Fibroblast of peridontal ligament (primary cell): ENCODE results near the gene RACGAP1.
A peak's percentile ranks its signal among the peaks of the same experiment; 100 is the strongest.

Experiments used
- DNase-seq: peaks from one replicate; pipeline ENCODE4 v3.0.0-alpha.2; 2010; ENCODE audit errors: extremely low read depth

Gene RACGAP1

DNA sequence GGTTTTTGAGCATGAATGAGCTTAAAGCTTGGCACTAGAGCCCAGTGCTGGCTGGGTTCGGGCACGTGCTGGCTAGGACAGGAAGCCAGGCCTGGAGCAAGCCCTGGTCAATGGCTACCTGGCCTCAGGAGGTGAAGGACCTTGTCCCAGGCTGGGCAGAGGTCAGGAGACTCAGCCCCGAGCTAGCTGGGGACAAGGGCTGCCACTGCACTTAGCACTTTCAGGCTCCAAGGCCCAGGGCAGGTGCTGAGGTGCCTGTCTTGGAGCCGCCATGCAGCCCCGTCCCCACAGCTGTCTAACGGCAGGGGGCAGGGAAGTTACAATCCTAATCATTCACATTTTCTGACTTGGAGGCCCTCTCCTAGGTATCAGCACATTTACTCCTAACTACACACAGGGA lies 56.8 kb downstream of the RACGAP1 start:
- DNase-seq, result no peak

DNA sequence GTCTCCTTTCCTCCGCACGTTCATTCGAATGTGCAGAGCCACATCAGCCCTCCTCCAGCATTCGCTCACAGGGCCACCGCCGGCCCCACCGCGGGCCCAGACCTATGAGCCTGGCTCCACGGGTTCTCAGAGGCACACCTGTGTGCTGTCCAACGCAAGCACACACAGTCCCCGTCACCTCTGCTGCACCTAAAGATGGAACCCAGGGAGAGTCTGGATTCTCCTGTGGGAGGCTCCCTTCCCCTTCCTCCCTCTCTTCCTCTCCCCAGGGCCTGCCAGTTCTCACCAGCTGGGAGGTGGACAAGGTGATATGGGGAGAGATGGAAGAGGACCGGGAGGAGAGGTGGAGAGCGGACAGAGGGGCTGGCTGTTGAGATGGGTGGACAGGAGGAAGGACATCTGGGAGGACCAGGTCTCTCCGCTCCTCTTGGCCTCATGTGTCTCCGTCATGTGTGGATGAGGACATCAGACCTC lies 57.5 kb downstream of the RACGAP1 start:
- no peak for DNase-seq

DNA sequence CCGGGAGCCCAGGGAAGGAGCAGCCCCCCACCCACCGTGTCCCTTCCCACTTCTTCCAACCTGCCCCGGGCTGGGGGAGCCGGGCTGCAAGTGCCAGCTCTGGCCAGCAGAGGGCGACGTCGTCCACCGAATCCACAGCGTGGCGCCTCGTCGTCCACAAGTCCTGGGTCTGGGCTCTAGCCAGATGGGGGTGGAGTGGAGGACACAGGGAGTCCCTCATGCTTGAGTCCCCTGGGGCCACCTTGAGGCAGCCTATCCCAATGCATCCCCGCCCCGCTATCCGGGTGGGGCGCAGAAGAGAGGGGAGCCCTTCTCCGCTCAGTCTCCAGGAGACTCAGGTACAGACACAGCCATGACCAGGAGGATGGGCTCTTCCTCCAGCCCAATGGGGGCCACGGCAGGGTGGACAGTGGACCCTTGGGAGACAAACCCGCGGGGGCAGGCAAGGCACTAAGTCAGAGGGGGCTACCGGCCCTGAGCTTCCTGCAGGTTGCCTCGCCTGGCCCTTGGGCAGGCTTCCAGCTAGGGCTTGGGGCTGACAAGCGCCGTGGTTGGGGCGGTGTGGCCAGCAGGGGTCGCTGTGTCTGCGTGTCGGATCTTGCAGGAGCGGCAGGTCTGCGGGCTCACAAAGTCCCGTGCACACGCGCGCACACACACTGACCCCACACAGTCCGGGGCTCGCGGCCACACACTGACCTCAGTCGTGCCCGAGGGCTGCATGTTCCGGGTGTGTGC lies 58.1 kb downstream of the RACGAP1 start:
- peak; percentile 81 for DNase-seq

DNA sequence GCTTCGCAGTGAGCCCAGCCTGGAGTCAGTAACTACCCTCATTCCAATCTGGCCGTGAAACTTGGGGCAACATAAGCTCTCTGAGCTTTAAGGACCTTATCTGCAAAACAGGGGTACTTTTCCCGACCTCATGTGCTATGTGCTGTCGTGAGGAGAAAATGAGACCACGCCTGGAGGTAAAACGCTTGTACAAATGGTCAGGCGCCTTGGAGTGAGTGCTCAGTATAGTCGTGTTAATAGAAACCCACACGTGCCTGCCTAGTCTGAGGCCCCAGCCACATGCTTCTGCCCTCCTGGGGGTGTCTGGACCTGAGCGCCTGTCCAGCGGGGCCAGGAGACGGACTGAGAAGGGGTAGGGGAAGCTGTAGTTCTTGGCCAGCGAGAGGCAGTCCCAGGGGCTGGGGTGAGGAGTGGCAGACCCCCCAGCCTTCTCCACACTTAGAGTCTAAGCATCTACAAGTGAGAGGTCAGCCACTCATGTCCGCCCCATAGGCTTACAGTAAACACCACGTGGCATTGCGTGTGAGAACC lies 58.7 kb downstream of the RACGAP1 start:
- DNase-seq, result no peak

DNA sequence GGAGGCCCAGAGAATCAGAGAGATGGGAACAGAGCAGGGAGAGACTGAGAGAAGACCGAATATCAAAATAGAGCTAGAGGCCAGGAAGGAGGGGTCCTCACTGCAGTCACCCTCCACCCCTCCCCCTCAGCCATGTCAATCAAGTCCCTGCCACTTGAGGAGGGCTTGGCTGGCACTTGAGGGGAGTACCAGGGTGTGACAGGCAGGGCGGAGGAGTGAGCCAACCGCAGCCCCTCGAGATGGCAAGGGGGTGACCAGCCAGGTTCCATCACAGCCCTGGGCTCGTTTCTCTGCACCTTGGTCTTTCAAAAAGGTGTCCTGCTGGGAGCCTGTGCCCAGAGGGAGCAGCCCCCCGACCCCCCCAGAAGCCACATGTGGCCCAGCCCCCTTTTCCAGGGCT lies 59.5 kb downstream of the RACGAP1 start:
- no peak for DNase-seq

DNA sequence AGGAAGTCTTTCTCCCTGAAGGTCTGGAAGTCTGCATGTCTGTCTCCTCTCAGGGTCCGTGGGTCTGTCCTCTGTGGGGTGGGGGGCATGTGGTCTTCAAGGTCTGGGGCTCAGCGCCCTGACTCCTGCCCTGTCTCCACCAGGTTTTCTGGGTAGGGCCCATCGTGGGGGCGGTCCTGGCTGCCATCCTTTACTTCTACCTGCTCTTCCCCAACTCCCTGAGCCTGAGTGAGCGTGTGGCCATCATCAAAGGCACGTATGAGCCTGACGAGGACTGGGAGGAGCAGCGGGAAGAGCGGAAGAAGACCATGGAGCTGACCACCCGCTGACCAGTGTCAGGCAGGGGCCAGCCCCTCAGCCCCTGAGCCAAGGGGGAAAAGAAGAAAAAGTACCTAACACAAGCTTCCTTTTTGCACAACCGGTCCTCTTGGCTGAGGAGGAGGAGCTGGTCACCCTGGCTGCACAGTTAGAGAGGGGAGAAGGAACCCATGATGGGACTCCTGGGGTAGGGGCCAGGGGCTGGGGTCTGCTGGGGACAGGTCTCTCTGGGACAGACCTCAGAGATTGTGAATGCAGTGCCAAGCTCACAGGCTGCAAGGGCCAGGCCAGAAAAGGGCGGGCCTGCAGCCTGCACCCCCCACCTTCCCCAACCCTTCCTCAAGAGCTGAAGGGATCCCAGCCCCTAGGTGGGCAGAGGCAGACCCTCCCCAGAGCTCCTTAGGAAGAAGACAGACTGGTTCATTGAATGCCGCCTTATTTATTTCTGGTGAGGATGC lies 60.3 kb downstream of the RACGAP1 start:
- DNase-seq, result no peak

DNA sequence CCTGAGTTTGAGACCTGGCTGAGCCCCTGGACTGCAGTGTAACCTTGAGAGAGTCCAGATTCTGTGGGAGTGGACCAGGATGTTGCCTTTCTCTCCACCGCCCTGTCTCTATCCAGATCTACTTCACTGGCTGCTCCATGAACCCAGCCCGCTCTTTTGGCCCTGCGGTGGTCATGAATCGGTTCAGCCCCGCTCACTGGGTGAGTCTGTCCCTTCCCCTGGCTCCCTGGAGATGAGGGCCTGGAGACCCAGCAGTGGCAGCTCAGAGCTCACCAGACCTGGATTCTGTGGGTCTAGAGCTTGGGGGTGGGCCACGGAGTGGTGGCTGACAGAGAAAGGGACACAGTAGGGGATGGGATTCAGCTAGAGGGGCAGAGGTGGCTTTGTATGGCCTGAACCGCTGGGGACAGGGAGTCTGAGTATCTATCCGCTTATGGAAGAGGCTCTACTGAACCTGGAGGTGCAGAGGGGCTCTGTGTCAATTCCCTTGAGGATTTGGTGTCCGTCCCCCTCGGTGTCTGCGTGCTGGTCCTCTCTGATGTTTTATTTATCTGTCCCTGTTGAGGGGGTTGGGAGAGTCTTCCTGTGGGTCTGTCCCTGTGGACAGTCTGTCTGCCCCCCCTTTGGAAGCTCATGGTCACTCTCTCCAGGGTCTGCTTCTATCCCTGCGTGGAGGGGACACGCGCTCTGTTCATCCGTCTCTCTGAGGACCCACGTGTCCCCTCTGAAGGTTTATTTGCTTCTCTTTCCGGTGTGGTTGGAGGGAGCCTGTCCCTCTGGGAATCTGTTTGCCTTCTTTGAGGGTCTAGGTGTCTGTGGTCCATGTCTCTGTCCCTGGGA lies 61.1 kb downstream of the RACGAP1 start:
- no peak for DNase-seq

DNA sequence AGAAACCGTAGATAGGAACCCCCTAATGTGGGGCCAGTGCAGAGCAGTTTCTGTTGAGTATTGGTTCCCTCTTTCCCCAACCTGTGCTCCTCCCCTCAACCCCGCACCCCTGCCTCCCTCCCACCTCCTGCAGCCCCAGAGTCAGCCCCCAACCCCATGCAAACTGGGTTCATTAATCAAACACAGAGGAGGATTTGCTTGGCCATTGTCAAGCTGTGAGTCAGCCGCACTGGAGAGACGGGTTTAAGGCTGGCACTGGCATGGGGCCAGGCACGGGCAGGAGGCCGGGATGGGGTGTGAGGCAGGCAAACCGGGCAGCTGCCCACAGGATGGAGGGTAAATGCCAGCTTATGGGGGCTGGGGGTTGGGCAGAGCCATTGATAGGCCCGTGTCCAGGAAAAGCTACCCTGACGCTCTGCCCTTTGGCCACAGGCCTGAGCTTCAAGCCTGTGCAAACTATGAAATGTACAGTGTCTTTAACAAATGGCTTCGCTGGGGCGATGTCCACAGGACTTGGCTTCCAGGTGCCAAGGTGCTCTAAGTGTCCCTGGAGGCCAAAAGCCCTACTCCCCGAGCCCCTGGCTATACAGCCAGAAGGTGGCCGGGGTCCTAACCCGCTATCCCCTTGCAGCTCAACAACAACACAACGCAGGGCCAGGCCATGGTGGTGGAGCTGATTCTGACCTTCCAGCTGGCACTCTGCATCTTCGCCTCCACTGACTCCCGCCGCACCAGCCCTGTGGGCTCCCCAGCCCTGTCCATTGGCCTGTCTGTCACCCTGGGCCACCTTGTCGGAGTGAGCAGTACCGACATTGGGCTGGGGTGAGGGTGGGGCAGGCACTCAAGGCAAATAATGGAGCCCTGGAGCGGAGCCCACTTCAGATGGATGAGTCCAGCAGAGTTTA lies 62.2 kb downstream of the RACGAP1 start:
- DNase-seq, result no peak

DNA sequence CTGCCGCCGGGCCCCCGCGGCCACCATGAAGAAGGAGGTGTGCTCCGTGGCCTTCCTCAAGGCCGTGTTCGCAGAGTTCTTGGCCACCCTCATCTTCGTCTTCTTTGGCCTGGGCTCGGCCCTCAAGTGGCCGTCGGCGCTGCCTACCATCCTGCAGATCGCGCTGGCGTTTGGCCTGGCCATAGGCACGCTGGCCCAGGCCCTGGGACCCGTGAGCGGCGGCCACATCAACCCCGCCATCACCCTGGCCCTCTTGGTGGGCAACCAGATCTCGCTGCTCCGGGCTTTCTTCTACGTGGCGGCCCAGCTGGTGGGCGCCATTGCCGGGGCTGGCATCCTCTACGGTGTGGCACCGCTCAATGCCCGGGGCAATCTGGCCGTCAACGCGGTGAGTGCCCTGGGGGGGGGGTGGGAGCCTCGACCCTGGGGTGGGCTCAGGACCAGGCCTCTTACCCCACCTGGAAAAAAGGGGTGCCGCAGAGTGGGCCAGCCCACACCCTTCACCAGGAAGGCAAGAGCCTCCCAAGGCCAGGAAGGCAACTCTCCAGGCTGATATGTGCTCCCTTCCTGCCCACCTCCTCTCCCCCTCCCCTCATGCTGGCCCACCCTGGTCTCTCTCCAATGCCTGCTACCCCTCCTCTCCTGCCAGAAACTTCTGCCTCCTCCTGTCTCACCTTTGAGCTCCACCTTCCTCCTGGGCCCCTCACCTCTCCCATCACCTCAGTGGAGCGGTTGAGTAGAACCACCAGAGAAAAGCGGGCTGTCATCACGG lies 63.1 kb downstream of the RACGAP1 start:
- DNase-seq, result no peak

DNA sequence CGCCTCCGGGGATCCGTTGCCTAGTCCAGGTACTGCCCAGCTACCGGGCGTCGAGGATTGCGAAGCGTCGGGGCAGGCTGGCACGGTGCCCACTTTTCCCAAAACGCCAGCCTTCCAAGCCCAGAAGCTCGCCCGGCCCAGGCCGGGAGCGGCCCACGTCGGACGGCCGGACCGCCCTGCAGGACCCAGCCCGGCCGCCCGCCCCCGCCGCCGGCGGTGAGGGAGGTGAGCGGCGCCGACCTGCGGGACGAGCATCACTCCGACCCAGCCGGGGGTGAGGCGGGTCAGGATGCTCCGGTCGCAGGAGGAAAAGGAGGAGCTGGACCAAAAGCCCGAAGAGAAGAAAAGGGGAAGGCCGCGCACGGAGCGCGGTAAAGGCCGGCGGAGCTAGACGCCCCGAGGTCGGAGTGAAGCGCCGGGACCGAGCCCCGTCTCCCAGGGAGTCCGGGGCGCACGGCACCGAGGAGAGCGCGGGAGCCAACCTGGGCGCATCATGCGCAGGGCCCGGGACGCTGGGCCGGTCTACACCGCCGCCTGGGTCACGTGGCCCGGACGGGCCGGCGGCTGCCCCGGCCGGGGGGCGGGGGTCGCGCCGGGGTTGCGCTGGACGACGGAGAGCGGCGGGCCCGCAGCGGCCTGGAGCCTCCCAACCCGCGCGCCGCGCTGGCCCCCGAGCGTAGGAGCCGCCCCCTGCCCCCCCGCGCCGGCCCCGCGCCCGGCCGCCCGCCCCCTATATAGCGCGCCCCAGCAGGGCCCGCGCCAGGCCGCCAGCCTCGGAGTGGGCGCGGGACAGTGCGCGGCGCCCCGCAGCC lies 64.0 kb downstream of the RACGAP1 start, which contains the start of gene AQP5:
Gene AQP5, plus strand, starts transcription at position 762 of the 812 bp plus-strand sequence. CDS start 146 bp downstream, outside the sequence.
- DNase-seq, result no peak

DNA sequence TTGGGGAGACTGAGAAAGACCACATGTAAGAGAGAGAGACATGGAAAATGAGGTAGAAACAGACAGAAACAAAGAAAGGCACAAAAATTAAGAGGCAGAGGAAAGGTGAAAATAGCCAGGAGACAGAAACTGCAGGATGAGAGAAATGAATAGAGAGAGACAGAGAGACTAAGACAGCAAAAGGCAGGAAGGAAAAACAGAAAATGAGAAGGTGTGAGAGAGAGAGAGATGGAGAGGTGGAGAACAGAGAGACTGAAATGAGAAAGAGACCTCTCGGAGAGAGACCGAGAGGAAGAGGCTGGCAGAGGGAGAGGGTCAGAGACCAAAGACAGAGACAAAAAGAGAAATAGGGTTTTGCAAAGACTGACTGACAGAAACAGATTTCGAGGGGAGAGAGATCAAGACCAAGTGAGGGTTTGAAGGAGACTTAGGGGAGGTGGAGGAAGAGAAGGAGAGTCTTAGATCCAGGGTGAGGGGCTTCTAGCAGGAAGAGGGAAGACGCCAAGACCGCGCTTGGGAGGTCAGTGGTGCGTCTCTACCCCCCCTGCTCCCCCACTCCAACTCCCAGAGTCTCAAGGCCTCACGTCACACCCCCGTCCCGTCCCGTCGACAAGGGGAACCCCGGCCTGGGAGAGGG lies 64.7 kb downstream of the RACGAP1 start:
- DNase-seq, result no peak

DNA sequence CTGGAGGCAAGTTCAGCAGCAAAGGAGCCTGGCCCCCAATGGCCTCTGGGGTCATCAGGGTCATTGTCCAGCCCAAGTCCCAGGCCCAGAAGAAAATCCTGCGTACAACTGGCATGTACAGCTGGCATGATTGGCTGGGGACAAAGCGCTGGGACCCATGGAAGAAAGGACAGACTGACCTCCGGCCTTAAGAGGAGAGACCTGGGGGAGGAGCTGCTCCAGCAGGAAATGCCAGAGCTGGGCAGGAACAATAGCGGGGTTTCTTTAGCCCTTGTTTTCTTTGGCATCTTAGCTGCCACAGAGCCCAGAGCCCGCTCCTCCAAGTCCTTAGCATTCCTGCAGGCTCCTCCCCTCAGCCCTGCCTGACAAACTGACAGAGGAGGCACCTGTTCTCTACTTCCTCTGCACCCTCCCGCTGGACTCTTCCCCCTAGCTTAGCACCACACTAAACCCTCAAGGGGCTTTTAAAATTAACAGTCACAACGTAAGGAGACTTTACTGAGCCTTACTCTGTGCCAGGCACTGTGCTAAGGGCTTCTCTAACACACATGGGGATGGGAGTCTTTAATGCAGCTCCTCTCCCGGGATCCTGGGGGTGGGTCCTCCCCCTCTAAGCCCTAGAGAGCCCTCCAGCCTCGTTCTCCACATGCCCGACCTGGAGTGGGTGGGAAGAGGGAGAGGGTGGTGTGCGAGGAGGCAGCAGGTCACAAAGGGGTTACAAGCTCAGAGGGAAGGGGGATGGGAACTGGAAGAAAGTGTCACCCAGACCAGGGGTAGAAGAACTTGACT lies 65.4 kb downstream of the RACGAP1 start:
- no peak for DNase-seq

DNA sequence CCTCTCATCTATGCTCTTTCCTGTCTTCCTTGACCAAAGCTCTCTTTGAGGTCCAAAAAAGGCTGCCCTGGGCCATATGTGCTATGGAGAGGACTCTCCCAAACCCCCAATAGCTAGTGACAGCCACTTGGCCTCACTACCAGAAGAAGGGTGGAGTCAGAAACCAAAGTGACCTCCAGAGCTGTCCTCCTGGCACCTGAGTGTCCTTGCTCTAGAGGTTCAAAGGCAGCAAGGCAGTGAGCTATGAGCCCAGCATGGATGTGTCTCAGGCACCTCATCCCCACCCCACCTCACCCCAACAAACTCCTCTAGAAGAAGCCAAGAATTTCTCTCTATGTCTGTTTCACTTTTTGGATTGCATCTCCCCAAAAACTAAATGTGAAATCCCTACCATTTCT lies 67.7 kb downstream of the RACGAP1 start:
- DNase-seq, result no peak

DNA sequence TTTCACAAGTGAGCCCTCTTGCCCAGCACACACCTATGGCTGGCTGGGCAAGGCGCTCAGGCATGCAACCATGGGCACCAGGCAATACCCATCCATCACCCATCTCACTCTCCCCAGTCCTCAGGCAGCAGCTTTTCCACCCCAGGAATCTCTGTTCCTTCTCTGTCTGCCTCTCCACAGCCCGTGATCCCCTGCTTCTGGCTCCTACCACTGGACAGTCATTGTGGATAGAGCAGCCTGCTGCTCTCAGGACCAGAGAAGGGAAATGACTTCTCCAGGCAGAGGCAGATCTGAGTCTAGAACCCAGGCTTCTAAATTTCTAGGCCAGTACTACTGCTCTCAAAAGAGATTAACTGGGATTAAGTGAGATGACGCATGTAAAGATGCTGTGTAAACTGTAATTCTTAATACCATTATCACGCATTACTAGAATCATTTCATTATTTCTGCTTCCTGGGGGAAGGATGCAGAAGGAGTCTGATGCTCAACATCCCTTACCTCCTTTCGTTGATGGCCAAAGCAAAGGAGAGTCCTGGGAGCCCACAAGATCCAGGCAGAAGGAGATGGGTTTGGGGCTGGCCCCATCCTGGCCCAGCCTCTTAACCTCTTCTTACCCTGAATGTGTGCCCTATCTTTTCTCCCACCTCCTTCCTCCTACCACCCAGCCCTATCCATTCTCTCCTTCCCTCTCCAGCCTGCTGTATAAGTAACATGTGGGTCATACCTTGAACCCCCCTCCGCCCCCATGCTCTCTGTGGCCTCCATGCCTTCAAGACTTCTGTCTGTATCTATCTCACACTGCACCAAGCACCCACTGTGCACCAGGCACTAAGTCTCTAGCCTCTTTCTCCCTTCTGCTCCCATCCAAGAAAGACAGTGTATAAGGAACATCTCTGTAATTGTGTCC lies 68.4 kb downstream of the RACGAP1 start:
- no peak for DNase-seq

DNA sequence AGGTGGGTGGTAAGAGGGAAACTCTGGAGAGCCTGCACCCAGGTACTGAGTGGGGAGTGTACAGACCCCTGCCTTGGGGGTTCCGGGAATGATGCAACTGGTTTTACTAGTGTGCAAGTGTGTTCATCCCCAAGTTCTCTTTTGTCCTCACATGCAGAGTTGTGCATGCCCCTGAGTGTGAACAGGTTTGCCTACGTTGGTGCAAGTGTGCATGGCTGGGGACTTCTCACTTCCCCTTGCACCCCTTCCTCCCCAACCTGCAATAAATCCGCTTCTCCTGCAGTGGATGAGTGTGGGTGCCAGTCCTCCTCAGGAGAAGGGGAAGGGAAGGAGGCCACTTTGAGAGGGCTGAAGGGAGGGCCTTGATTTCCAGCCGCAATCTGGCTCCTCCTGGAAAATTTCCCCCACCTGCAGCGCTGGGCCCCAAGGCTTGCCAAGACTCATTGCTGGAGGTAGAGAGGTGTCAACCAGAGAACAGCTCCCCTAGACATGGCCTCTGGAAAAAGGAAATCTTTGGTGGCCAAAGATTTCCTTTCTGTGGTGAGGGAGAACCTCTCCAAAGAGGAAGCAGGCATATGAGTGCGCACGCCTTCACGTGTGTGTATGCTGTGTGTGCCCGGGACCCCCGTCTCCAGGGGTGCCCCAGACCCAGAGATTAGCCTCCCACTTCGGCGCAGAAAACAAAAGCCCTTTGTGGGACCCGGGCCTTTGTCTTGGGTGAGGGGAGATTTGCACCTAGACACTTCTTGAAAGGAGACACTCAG lies 69.2 kb downstream of the RACGAP1 start:
- no peak for DNase-seq
